Urinary bladder (tissue), 4 donors: Measurements from ENCODE around the gene FAM216B. TPM values are rescaled to one million over a fixed set of nuclear protein-coding genes. Genes with fewer than 3 reads are reported as not detected.

Experiments
- DNase-seq: peaks from one replicate; pipeline ENCODE4 v3.0.0-alpha.2; 2015; ENCODE audit errors: extremely low spot score
- H3K27ac ChIP-seq: one replicate; pipeline ENCODE4 v1.5.1; 2013; ENCODE audit warnings: low read depth, mild to moderate bottlenecking, moderate library complexity
- H3K36me3 ChIP-seq: one replicate; pipeline ENCODE4 v1.6.1; 2013; ENCODE audit warnings: mild to moderate bottlenecking, moderate library complexity; ENCODE audit not compliant: insufficient read depth
- H3K4me1 ChIP-seq: one replicate; pipeline ENCODE4 v1.6.1; 2013; ENCODE audit warnings: mild to moderate bottlenecking, moderate library complexity; ENCODE audit not compliant: insufficient read depth
- H3K4me3 ChIP-seq: one replicate; pipeline ENCODE4 v1.5.1; 2013; ENCODE audit warnings: low read depth, low read length
- WGBS: extraction: QIAGEN DNeasy Blood & Tissue Kit; methylation state at CpG from one replicate; pipeline ENCODE4 v1.1.7; 2013; 5-methylcytosine and 5-hydroxymethylcytosine counted together
- polyA plus RNA-seq: library from polyadenylated mRNA; stranded (reverse); fragments of 200-250 nt; gene quantifications from one replicate; pipeline ENCODE4 v1.2.3, GENCODE V29; 2013
- total RNA-seq: library from RNA; depleted of rRNA; stranded (reverse); fragments of >200 nt; gene quantifications from one replicate; pipeline ENCODE4 v1.2.3, GENCODE V29; 2014
- donor health status: healthy with polysubstance abuse.
- donor health status: healthy.

The FAM216B gene
- total RNA-seq = not detected
- polyA plus RNA-seq = not detected

DNA sequence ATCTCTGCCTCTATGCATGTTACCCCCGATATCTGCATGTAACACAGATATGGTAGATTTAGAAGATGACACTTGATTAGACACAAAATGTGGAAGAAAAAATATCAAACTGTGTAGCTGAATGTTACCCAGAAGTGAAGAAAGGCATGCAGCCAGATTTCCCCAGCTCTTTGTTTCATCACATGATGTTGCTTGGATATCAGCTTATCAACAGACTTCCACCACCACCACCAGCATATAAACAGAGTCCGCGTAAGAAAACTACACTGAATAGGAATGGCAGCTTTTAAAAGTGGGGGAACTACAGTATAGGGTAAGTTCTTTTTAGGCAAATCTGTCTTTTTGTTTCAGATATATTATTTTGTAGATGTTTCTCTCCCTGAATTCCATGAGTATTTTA lies at the start of gene FAM216B:
Gene FAM216B (plus strand): TSS at position 233 of the 400 bp plus-strand sequence. CDS start 2,484 bp downstream, outside the sequence.
- H3K27ac ChIP-seq = no peak within 1 kb of the TSS
- no peaks in the 10 kb centered on the region for H3K4me1 ChIP-seq
- WGBS = 35% methylated on average over 3 of the region's 3 CpGs
- H3K4me3 ChIP-seq = no peak within 1 kb of the TSS
- no peaks in the 10 kb centered on the region for H3K36me3 ChIP-seq
- no peak for DNase-seq

DNA sequence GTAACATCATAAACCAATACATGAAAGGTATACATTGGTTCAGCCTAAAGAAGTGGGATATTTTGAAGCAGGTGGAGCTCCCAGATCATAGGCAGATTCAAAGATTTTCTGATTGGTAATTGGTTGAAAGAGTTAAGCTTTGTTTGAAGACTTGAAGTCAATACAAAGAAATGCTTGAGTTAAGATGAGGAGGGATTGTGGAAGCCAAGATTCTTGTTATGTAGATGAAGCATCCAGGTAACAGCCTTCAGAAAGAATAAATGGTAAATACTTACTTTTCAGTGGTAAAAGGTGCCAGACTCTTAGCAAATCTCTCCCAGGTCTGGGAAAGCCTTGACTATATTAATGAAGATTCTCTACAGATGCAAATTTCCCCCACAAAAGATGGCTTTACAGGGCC lies 49.3 kb upstream of the FAM216B start:
- no peaks in the 10 kb centered on the region for H3K4me1 ChIP-seq
- H3K27ac ChIP-seq = no peak overlapping the region
- no peaks in the 10 kb centered on the region for H3K36me3 ChIP-seq
- no peak overlapping the region for H3K4me3 ChIP-seq
- DNase-seq = no peak

DNA sequence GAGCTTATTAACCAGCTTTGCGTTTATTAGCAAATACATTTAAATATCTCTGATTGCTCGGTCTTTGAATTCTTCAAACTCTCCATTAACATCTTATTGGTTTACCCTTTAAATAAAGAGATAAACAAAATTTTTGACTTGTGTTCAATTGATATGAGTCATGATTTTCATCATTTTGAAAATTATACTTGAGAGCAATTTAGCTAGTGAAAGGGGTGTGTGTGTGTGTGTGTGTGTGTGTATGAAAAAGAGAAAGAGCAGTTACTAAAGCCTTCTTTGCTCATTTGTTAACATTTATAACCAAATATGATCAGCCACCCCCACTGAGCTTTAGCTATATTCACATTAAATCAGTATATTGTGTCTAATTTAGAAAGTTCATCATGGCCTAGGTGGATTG lies 48.3 kb upstream of the FAM216B start:
- Histone ChIP-seq H3K4me3 (no peak overlapping the region), H3K4me1 (no peaks in the 10 kb centered on the region), H3K36me3 (no peaks in the 10 kb centered on the region), H3K27ac (no peak overlapping the region)
- no peak for DNase-seq
- WGBS = 79% methylated on average over 2 of the region's 2 CpGs

DNA sequence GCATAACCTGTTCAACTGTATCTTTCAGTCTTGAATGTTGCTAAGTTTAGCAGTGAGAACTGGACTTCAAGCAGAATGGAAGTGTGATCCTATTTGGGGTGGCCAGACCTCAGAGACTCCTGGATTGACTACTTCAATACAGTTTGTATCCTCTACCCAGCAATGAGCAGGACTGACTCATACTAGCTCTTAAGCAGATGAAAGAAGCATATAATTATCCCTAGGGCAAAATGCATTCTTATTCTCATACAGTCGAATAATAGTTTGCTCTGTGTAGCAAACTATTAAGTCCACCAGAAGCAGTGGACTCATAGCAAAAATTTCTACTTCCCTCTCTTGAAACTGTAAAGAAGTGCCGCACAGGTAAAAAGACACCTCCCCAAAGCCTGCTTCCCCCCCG lies 46.4 kb upstream of the FAM216B start:
- no peak overlapping the region for H3K27ac ChIP-seq
- 93% methylated on average over 3 of the region's 3 CpGs for WGBS
- no peaks in the 10 kb centered on the region for H3K36me3 ChIP-seq
- H3K4me1 ChIP-seq = no peaks in the 10 kb centered on the region
- DNase-seq = no peak
- no peak overlapping the region for H3K4me3 ChIP-seq

DNA sequence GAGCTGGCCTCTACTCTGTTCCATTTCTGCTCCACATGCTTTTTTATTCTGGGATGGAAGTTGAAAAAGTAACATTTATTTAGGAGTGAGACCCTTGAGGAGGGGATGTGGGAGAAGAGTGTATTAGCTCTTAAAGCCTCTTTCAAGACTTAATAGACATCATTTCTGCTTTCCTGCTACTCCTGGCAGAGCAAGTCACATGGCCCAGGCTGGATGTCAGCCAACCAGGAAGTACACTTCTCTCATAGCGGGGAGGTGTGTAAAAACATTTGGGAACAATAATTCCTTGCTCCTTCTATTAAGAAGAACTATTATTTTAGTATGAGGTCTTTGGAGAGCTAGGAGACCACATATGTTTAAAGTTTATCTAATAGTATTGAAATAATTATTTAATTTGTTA lies 40.6 kb upstream of the FAM216B start:
- H3K27ac ChIP-seq = no peak overlapping the region
- no peaks in the 10 kb centered on the region for H3K4me1 ChIP-seq
- H3K36me3 ChIP-seq = no peaks in the 10 kb centered on the region
- WGBS = 51% methylated on average over 1 of the region's 1 CpG
- H3K4me3 ChIP-seq = no peak overlapping the region
- DNase-seq = no peak

GRCh38 chr13:42741914-42742313 lies 39.5 kb upstream of the FAM216B start:
- no peak for DNase-seq
- no peaks in the 10 kb centered on the region for H3K36me3 ChIP-seq
- no peak overlapping the region for H3K27ac ChIP-seq
- no peak overlapping the region for H3K4me3 ChIP-seq
- no peaks in the 10 kb centered on the region for H3K4me1 ChIP-seq
- WGBS = 93% methylated on average over 2 of the region's 2 CpGs

- Histone ChIP-seq H3K4me1 (no peaks in the 10 kb centered on the region), H3K36me3 (no peaks in the 10 kb centered on the region), H3K27ac (no peak overlapping the region), H3K4me3 (no peak overlapping the region)
- DNase-seq = no peak
- 81% methylated on average over 6 of the region's 6 CpGs for WGBS
Observed at GRCh38 chr13:42745655-42746054, 35.7 kb upstream of the FAM216B start.

GRCh38 chr13:42746866-42747265 lies 34.5 kb upstream of the FAM216B start:
- Histone ChIP-seq H3K4me3 (no peak overlapping the region), H3K27ac (no peak overlapping the region), H3K36me3 (no peaks in the 10 kb centered on the region), H3K4me1 (no peaks in the 10 kb centered on the region)
- WGBS = 71% methylated on average over 2 of the region's 2 CpGs
- DNase-seq = no peak

GRCh38 chr13:42747399-42747873 lies 33.9 kb upstream of the FAM216B start:
- H3K27ac ChIP-seq = no peak overlapping the region
- no peak overlapping the region for H3K4me3 ChIP-seq
- no peaks in the 10 kb centered on the region for H3K4me1 ChIP-seq
- 64% methylated on average over 4 of the region's 4 CpGs for WGBS
- no peak for DNase-seq
- no peaks in the 10 kb centered on the region for H3K36me3 ChIP-seq

DNA sequence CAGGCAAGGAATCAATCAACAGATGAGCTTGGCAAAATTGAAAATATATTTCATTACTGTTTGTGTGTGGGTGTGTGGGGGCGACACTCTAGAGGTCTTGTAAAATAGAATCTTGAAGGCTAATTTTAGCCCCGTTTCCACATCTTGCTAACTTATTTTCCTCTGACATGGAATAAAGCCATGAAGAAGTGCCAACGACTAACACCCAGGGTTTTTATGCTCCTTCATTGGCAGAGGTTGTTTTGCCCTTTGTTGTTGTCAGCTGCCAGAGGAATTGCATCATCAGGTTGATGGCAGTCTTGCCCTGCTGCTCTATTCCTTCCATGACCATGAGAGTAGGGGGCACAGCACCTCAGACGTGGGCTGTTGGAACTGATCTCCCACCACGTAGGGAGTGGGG lies 30.6 kb upstream of the FAM216B start:
- WGBS = 51% methylated on average over 5 of the region's 5 CpGs
- no peak overlapping the region for H3K4me3 ChIP-seq
- H3K27ac ChIP-seq = no peak overlapping the region
- no peaks in the 10 kb centered on the region for H3K36me3 ChIP-seq
- H3K4me1 ChIP-seq = no peaks in the 10 kb centered on the region
- no peak for DNase-seq

DNA sequence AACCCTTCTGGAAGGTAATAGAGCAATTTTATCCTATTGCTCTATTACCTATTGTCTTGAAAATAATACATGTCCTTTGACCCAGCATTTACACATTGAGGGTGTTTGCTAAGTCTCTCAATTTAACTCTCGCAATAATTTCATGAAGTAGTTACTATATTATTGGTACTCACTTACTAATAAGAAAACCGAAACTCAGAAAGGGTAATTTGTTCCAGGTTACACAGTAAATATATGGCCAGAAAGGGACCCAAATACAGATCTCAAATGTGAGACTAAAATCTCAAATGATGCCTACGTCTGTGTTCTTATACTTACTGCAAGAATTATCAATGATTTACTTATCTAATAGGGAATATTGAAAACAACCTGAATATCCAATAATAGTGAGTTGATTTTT lies 29.7 kb upstream of the FAM216B start:
- Histone ChIP-seq H3K4me1 (no peaks in the 10 kb centered on the region), H3K36me3 (no peaks in the 10 kb centered on the region), H3K27ac (no peak overlapping the region), H3K4me3 (no peak overlapping the region)
- 96% methylated on average over 3 of the region's 3 CpGs for WGBS
- no peak for DNase-seq

- WGBS = 98% methylated on average over 2 of the region's 2 CpGs
- no peak for DNase-seq
- Histone ChIP-seq H3K27ac (no peak overlapping the region), H3K4me1 (no peaks in the 10 kb centered on the region), H3K36me3 (no peaks in the 10 kb centered on the region), H3K4me3 (no peak overlapping the region)
Observed at GRCh38 chr13:42752731-42753130, 28.7 kb upstream of the FAM216B start.

DNA sequence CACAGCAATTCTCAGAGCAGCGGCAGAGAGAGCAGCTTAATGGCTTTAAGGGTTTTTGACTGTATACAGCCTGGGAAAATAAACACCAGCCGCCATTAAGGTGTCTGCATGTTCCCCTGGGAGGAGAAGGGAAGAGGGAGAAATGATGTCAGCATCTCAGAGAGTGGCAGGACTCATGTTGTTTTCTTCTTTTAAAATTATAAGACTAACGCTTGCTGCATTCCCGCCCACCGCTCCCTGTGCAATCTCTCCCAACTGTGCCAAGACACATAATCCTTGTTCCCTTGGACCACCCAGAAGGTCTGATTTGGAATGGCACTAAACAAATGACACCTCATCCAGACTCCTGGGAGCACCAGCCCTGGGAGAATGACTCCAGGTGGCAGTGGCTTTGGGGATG lies 27.7 kb upstream of the FAM216B start:
- WGBS = 59% methylated on average over 5 of the region's 5 CpGs
- H3K27ac ChIP-seq = no peak overlapping the region
- no peaks in the 10 kb centered on the region for H3K36me3 ChIP-seq
- no peak overlapping the region for H3K4me3 ChIP-seq
- DNase-seq = no peak
- H3K4me1 ChIP-seq = no peaks in the 10 kb centered on the region

GRCh38 chr13:42754801-42755510 lies 26.4 kb upstream of the FAM216B start:
- Histone ChIP-seq H3K4me1 (no peaks in the 10 kb centered on the region), H3K27ac (no peak overlapping the region), H3K4me3 (no peak overlapping the region), H3K36me3 (no peaks in the 10 kb centered on the region)
- DNase-seq = no peak
- 87% methylated on average over 1 of the region's 1 CpG for WGBS
